Upper lobe of left lung (tissue), 6 donors: ENCODE measurements around the gene DOCK4. TPM values are rescaled to one million over a fixed set of nuclear protein-coding genes. Genes with fewer than 3 reads are reported as not detected.
A peak's percentile ranks its signal among the peaks of the same experiment; 100 is the strongest.

Experiments
- ATAC-seq, 2 donors: fragments of 200-7000 bp; cut with Tn5 transposase; one replicate each; pipeline ENCODE4 v1.9.1; 2022; ENCODE audit warnings: mild to moderate bottlenecking in 2 of 2, moderate library complexity in 2 of 2; ENCODE audit not compliant: low FRiP score in 2 of 2
- DNase-seq, 2 donors: peaks; one replicate each; pipeline ENCODE4 v3.0.0-alpha.2; 2019 to 2020
- H3K27ac ChIP-seq, 4 donors: fragments of 200-600 bp; sonication (generic); one replicate each; pipeline ENCODE4 v1.5.1; 2016 to 2019
- H3K27me3 ChIP-seq, 4 donors: fragments of 200-600 bp; sonication (generic); one replicate each; pipeline ENCODE4 v1.5.1; 2017 to 2019
- H3K36me3 ChIP-seq, 4 donors: fragments of 200-600 bp; sonication (generic); one replicate each; pipeline ENCODE4 v1.5.1; 2016 to 2019
- H3K4me1 ChIP-seq, 4 donors: fragments of 200-600 bp; sonication (generic); one replicate each; pipeline ENCODE4 v1.5.1; 2018 to 2019
- H3K4me3 ChIP-seq, 4 donors: fragments of 200-600 bp; sonication (generic); one replicate each; pipeline ENCODE4 v1.5.1; 2017 to 2019; ENCODE audit warnings: mild to moderate bottlenecking in 2 of 4, moderate library complexity in 1 of 4
- H3K9me3 ChIP-seq, 4 donors: fragments of 200-600 bp; sonication (generic); one replicate each; pipeline ENCODE4 v1.5.1; 2018 to 2019
- CTCF ChIP-seq, 6 experiments: fragments of 450-650 bp in 4 of 6; fragments of 200-600 bp in 2 of 6; sonication (generic) in 2 of 6; IDR thresholded peaks; one replicate each; pipeline ENCODE4 v1.5.1; 2016 to 2019; ENCODE audit warnings: antibody characterized with exemption in 6 of 6
- EP300 ChIP-seq, 4 donors: sonication (generic); formaldehyde crosslinking; IDR thresholded peaks; one replicate each; pipeline ENCODE4 v1.5.1; 2017; ENCODE audit warnings: antibody characterized with exemption in 4 of 4, control low read depth in 2 of 4
- POLR2A ChIP-seq, 4 donors: fragments of 450-650 bp; IDR thresholded peaks; one replicate each; pipeline ENCODE4 v1.5.1; 2016 to 2017; ENCODE audit warnings: antibody characterized with exemption in 4 of 4, mild to moderate bottlenecking in 2 of 4
- POLR2AphosphoS5 ChIP-seq, 2 donors: sonication (generic); formaldehyde crosslinking; IDR thresholded peaks; one replicate each; pipeline ENCODE4 v1.5.1; 2017; ENCODE audit warnings: antibody characterized with exemption in 2 of 2
- WGBS, 2 donors: methylation state at CpG; one replicate each; pipeline ENCODE4 v1.1.5; 2017 to 2018; 5-methylcytosine and 5-hydroxymethylcytosine counted together
- total RNA-seq, 6 donors: library from RNA; depleted of rRNA in 4 of 6; stranded (reverse); fragments of >200 nt in 4 of 6; gene quantifications; one replicate each; pipeline versions ENCODE4 v1.1.0 to v1.2.1, GENCODE V29; 2016 to 2021
- donor health status: DM: no; HTN: no; CAD: no; lungs with moderate emphysema.
- donor health status: DM: no; HTN: yes; CAD: no; lungs with severe emphysema.

The DOCK4 gene
- total RNA-seq, 6 donors from 2014 or later, result 53.6 to 166 (median 100) TPM

GRCh38 chr7:112068967-112069366, 137.2 kb downstream of the DOCK4 start:
- DNase-seq (no peak), ATAC-seq (peak in 1 of 2 donors; percentile 78)
- Histone ChIP-seq H3K4me3 (no peak overlapping the region), H3K27me3 (no peaks in the 10 kb centered on the region), H3K9me3 (no peaks in the 10 kb centered on the region), H3K4me1 (peaks cover 0 to 18% (median 6%) of the 10 kb centered on the region in 4 donors), H3K27ac (peak overlapping the region in 1 of 4 donors; percentile 26), H3K36me3 (no peaks in the 10 kb centered on the region)
- WGBS, 2 donors, result 82 to 83% methylated on average over 4 of the region's 4 CpGs
- no peak for TF ChIP-seq POLR2AphosphoS5 (IDR thresholded peaks at IDR 0.05)
- TF ChIP-seq POLR2A (IDR thresholded peaks at IDR 0.05), result no peak
- no peak for TF ChIP-seq EP300 (IDR thresholded peaks at IDR 0.05)
- TF ChIP-seq CTCF (IDR thresholded peaks at IDR 0.05), result no peak

- no peak for ATAC-seq
- DNase-seq, result no peak
- H3K27ac ChIP-seq, result peak overlapping the region in 1 of 4 donors; percentile 4
- no peaks in the 10 kb centered on the region for H3K36me3 ChIP-seq
- H3K4me1 ChIP-seq, result peaks cover 0 to 15% (median 5%) of the 10 kb centered on the region in 4 donors
- no peak for TF ChIP-seq CTCF (IDR thresholded peaks at IDR 0.05)
- TF ChIP-seq POLR2AphosphoS5 (IDR thresholded peaks at IDR 0.05), result no peak
- no peak for TF ChIP-seq EP300 (IDR thresholded peaks at IDR 0.05)
- TF ChIP-seq POLR2A (IDR thresholded peaks at IDR 0.05), result no peak
- WGBS, 2 donors, result 68 to 81% methylated on average over 5 of the region's 5 CpGs
- H3K27me3 ChIP-seq, result no peaks in the 10 kb centered on the region
- no peaks in the 10 kb centered on the region for H3K9me3 ChIP-seq
- H3K4me3 ChIP-seq, result no peak overlapping the region
These were observed 138.3 kb downstream of the DOCK4 start for GRCh38 chr7:112067632-112068540.

GRCh38 chr7:112067200-112067599, 139.0 kb downstream of the DOCK4 start:
- Histone ChIP-seq H3K36me3 (no peaks in the 10 kb centered on the region), H3K9me3 (no peaks in the 10 kb centered on the region), H3K4me1 (peaks cover 0 to 8% (median 1%) of the 10 kb centered on the region in 4 donors), H3K4me3 (no peak overlapping the region), H3K27ac (peak overlapping the region in 1 of 4 donors; percentile 4), H3K27me3 (no peaks in the 10 kb centered on the region)
- no peak for TF ChIP-seq CTCF (IDR thresholded peaks at IDR 0.05)
- TF ChIP-seq POLR2AphosphoS5 (IDR thresholded peaks at IDR 0.05), result no peak
- TF ChIP-seq POLR2A (IDR thresholded peaks at IDR 0.05), result no peak
- no peak for TF ChIP-seq EP300 (IDR thresholded peaks at IDR 0.05)
- DNase-seq (no peak), ATAC-seq (no peak)
- 92 to 93% methylated on average over 2 of the region's 2 CpGs for WGBS, 2 donors

GRCh38 chr7:112065758-112066157, 140.4 kb downstream of the DOCK4 start:
- 82 to 86% methylated on average over 1 of the region's 1 CpG for WGBS, 2 donors
- H3K27ac ChIP-seq, result no peak overlapping the region

More at GRCh38 chr7:112065758-112066157, 140.4 kb downstream of the DOCK4 start:
- no peaks in the 10 kb centered on the region for H3K27me3 ChIP-seq
- no peaks in the 10 kb centered on the region for H3K36me3 ChIP-seq
- H3K9me3 ChIP-seq, result no peaks in the 10 kb centered on the region
- TF ChIP-seq CTCF (IDR thresholded peaks at IDR 0.05) (no peak), POLR2A (IDR thresholded peaks at IDR 0.05) (no peak), EP300 (IDR thresholded peaks at IDR 0.05) (no peak), POLR2AphosphoS5 (IDR thresholded peaks at IDR 0.05) (no peak)
- no peak for DNase-seq
- no peak for ATAC-seq
- no peak overlapping the region for H3K4me3 ChIP-seq
- H3K4me1 ChIP-seq, result peaks cover 0 to 8% (median 6%) of the 10 kb centered on the region in 4 donors
